ENCODE data around the gene DLGAP4.

Gene DLGAP4

DNA sequence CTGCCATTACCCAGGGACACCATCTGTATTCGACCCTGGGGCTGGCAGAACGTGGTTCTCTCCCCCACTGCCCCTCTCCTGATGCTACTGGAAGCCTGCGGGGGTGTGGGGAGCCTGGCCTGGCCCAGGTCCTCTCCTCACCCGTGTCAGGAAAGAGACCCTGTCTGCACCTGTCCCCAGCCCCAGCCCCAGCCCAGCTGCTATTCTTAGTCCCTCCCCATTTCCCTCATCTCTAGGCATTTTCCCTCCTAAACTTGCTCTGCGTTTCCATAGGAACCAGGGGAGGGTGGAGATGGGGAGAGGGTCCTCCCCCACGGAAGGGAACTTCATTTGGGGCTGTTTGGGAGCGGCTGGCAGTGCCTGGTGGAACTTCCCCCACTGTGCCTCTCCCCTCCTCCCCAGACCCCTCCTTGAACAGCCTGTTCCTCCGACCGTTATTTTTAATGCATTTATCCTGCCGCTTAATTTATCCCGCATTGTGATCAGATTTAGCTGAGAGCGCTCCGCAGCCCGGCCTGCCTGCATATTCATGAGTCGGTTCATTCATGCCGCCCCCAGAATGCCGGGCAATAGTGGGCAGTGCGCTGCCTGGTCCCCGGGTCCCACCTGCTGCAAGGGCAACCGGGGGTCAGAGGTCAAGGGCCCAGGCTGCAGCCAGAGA is 31.8 kb upstream of the DLGAP4 start:
- DNase-seq: no peak

DNA sequence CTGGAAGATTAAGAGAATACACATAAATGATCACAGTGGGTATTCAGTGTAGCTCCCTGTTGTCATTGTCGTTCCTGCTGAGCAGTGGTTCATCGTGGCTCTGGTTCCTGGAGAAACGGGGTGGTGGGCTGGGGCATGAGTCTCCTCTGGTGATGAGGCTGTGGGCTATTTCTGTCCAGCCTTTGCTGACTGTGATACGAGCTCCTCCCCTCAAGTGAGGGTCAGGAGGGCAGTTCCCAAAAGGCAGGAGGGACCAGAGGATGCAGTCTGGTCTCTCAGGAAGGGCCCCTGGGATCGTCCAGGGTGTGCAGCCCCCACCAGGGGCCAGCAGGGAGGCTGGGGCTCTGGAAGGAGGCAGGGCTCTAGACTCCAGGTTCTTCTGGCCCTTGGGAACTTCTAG is 31.1 kb upstream of the DLGAP4 start:
- no peak for DNase-seq

DNA sequence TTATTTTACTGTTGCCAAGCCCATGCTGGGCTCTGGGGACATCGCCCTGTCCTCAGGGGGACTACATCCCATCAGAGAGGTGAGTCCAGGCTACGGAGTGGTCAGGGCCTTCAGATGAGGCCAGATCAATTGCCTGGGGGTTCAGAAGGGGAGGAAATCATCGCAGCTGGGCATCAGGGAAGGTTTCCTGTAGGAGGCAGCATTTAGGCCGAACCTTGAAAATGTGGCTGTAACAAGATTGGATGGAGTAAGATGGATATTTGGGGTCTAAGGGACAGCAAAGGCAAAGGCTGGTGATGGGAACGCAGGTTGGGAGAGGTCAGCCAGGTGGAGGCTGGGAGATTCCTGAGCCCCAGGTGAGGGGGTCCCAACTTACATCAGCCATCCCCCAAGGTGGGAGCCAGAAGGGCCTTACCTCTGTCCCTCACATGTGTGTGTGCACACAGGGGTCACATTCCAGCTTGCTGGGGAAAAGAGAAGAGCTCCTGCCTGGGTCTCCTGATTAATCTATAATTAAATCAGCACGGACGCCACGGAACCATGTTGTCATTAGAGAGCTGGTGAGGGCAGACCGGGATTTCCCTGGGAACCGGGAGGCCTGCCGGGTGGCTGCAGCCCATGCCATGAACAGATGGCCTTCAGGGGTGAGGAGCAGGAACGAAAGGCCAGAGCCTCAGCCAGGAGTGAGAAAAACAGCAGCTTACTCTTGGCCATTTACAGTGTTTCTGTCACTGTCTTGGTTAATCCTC is 30.5 kb upstream of the DLGAP4 start:
- DNase-seq: no peak

DNA sequence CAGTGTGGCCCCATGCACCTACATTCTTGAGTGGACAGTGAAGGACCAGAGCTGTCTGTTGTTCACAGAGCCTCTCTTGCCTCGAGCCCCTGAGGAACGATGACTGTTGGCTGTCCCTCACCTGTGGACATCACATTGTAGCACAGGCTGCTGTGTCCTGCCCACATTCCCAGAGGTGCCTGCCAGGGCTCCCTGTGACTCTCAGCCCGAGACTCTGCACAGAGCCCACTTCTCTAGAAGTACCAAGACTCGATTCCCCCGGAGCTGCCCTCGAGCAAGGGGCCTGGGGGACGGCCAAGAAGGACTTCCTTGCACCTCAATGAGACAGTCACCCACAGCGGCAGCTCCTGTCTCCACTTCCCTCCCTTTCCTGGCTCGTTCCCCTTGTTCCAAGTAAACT is 28.6 kb upstream of the DLGAP4 start:
- no peak for DNase-seq

DNA sequence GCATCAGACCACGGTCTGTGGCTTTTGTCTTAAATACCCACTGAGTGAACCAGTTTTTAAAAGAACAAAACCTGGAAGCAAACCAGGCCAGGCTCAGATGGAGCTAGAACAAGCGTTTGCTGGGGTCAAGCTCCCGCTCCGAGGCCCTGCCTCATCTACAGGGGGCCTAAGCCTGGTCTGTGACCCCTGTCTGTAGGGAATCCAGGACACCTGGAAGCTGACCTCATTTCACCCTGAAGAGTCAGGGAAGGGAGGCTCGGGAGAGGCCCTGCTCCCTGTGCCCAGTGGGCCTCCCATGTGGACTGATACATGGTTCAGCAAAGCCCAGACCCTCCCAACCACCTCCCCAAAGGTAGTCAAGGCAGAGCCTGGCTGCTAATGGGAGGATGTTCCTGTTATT is 26.8 kb upstream of the DLGAP4 start:
- no peak for DNase-seq

DNA sequence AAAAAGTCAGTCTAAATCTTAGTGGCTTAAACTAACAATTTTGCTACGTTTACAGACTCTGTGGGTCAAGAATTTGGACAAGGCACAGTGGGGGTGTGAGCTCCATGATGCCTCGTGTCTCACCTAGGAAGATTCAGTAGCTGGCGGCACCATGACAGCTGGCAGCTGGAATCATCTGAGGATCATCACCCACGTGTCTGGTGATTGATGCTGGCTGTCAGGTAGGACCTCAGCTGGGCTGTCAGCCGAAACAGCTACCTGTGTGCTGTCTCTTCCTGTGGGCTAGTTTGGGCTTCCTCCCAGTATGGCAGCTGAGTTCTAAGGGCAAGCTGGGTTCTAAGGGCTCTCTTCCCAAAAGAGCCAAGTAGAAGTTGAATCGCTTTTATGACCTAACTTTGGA is 26.4 kb upstream of the DLGAP4 start:
- DNase-seq: no peak

DNA sequence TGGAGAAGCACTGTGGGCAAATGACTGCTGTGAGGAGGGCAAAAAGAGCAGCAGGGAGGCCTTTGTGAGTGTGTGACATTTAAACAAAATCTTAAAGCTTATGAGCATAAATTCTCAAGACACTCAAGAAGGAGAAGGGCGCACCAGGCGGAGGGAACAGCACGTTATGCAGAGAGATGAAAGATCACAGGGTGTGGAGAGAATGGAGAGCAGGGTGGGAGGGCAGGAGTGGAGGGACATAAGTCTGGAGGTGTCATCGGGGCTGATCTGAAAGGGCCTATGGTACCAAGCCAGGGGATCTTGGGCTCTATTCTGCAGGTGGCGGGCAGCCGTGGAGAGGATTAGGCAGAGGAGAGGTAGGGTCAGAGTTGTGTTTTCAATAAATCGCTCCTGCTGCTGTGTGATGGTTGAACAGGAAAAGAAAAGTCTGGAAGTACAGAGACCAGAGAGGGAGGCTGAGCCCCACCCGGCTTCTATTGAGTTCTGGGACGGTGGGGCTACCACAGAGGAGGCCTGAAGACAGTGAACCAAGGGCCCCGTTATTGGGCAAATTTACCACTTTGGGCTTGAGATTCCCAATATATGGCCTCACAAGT is 24.3 kb upstream of the DLGAP4 start:
- no peak for DNase-seq

DNA sequence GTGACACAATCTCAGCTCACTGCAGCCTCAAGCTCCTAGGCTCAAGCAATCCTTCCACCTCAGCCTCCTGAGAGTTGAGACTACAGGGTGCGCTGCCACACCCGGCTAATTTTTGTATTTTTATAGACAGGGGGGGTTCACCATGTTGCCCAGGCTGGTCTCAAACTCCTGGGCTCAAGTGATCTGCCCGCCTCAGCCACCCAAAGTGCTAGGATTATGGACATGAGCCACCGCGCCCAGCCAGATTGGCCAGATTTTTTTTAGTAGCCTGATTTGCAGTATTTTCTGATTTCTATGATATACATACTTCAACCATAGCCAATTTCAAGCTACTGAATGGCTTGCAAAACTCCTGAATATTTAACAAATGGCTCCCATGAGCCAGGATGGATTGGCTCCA is 21.4 kb upstream of the DLGAP4 start:
- DNase-seq: no peak

DNA sequence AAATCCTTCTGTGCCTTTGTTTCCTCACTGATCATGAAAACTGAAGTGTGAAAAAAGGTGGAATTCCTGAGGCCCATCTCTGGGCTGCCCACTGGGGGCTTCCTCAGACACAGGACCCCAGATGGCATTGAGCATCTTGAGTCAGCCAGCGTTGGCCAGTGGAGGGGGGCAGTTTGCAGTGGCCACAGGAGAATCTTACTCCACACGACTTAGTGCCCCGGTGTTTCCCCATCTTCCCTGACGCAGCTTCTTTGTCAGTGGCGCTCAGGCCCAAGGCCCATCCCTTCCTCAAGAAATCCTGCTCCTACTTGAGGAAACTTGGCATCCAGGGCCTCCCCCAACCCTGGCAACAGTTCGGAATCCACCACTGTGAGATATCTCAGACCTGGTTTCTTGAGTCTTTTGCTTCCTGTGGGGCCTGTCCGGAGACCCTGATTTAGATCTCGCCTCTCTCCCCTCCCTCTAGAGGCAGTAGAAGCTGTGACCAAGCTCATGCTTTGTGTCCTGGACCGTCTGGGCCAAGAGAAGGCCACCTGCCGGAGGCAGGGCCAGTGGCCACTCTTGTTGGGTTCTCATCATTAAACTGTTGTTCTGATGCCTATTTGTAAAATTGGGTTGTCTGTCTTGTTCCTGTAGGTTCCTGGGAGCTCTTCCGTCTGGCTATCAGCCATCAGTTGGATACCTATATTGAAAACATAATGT is 20.2 kb upstream of the DLGAP4 start:
- no peak for DNase-seq

DNA sequence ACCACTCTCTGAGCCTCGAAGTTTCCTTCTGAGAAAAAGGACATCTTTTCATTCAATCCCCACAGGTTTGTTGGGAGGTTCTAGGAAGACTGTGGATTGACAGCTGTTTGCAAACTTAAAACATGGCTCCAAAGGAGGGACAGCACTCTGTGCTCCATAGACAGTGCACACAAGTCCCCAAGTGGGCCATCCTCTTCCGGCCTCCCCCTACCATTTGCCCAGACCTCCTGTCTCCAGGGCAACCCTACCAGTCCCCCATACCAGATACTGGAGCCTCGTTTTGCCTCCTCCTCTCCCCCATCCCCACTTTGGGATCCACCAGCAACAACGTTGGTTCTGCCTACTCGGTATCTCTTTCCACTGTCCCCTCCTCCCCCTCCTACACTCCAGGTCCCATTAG is 8.5 kb upstream of the DLGAP4 start:
- DNase-seq: no peak

DNA sequence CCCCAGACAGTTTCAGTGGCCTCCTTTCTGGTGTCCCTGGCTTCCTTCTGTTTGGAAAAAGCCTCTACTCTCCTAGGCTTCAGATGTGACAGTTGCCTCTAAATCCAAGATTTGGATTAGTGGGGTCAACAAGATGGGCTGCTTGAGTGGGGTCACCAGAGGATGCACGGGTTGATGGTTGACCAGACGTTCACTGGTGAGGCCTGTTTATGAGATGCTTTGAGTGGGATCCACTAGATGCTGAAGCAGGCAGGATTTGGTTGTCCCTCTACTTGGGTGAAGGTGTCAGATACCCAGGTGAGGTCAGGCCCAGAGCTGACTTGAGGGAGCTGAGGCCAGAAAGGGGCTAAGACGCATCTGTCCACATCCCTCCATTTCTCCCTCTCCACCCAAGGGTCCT is 8.1 kb upstream of the DLGAP4 start:
- no peak for DNase-seq

DNA sequence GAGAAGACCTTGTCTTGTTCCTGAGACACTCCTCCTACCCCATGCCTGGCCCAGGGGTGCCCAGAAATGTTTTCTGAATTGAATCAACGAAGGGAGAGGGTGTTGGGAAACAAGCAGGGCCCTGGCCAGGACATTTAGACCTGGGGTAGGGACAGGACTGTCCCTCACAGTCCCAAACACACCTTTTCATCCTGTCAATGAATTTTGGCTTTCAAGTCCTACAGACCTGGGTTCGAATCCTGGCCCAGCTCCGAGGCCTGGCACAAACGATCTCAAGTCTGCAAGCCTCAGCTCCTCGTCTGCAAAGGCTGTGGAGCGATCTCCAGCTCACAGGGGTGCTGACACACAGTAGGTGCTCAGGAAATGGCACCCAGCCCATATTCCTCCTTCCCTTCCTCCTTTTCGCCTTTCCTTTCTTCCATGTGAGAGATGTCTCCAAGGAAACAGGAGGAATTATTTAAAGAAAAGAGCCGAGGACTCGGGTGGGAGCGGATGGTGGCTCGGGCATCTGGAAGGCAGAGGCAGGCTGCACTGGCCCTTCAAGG is 7.3 kb upstream of the DLGAP4 start:
- DNase-seq: no peak

DNA sequence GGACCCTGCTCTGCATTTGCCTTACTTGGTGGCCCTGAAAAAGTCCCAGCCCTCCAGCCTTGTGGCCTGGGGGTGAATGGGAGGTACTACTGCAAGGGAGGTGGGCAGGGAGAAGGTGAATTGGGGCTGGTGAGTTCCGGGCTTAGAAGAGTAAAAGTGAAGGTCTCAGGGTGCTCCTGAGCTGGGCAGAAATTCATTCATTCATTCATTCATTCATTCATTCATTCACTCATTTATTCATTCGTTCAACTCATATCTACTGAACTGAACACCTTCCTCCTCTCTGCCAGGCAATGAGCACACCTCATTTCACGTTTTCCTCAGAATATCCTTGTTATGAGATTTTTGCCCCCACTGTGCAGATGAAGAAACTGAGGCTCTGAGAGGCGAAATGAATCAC is 6.7 kb upstream of the DLGAP4 start:
- no peak for DNase-seq

DNA sequence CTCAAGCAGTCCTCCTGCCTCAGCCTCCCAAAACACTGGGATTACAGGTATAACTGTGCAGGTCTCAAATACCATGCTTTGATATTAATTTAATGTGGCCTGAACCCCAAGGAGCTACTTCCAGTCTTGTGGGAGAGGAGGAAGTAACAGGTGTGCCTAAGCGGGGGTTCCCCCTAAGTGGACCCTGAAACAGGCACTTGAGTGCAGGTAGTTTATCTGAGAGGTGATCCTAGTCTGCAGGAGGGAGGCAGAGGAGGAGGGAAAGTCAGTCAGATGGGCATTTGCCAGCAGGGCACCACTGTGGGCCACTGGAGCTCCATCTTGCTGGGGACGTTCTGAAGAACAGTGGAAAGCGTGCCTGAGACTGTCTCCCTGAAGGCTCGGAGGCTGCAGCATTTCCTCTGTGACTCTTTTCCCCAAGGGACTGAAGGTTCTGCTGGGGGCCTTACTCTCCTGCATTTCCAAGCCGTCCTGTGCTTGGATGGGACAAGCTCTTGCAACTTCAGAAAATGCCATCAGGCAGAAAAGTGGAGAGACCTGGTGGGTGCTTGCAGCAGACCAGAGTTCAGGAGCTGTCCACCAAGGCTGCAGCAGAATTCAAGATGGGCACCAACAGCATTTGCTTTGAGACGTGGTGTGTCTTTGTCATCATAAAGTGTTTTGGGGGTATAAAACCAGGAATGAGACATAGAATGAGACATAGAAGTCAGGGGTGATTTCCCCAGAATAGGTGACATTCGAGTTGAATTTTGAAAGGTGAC is 4.6 kb upstream of the DLGAP4 start:
- DNase-seq: no peak

DNA sequence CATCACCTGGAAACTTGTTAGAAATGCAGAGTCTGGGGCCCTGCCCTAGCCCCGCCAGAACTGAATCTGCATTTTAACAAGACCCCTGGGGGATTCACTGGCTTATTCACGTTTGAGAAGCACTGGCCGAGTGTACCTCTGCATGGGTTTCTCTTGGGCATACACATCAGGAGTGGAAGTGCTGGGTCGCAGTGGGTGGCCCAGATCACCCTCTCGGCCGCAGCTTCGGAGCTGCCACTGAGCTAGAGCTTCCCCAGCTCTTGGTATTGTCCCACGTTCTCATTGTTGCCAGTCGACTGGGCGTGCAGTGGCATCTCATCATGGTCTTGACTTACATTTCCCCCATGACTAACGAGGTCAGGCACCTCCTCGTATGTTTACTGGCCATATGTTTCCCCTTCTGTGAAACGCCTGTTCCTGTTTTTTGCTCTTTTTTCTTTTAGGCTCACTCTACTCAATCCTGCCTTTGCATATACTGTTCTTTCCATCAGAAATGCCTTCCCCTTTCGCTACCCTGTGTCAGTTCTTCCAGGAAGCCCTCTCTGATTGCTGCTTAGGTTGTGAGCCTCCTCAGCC is 3.0 kb upstream of the DLGAP4 start:
- no peak for DNase-seq

DNA sequence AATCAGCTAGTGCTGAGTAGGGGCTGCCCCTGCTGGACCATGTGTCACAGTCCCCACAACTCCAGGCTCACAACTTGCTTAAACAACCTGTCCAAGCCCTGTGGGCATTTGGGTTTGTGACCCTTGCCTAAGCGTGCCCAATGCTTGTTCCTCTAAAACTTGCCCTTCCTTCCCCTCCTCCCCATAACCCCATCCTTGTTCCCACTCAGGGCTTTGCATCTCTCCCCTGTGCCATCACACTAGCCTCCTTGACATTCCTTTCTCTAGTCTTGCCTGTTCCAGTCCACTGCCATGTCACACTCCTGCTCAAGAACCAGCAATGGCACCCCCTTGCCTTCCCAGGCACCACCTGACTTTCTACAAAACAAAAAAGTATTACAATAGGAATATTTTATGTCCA is 2.3 kb upstream of the DLGAP4 start:
- DNase-seq: no peak

DNA sequence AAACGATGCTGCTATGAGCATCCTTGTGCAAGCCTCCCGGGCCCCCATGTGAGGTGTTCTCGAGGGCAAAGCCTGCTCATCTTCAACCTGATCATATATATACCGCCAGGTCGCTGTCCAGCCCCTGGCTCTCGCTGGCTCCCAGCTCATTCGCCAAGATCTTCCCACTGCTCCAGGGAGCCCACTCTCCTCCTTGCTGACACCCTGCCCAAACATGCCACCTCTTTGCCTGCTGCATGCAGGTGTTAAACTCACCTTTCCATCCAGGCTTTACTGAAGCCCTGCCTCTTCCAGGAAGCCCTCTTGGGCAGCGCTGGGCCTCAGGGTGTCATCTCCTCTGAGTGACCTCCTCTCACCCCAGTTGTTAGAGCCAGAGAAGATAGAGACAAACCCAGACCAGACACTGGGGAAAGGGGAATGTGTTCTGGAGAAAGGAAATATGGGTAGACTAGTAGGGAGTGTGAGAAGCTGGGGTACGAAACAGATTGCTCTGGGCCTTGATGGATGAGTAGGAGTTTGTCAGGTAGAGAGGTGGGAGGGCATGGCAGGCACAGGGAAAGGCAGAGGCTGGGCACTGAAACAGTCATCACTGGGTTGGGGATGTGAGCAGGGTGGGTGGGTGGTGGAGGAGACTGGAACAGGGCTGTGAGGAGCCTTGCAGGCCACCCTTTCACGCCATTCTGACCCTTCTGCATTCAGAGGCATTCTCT is 1.2 kb upstream of the DLGAP4 start:
- DNase-seq: no peak

DNA sequence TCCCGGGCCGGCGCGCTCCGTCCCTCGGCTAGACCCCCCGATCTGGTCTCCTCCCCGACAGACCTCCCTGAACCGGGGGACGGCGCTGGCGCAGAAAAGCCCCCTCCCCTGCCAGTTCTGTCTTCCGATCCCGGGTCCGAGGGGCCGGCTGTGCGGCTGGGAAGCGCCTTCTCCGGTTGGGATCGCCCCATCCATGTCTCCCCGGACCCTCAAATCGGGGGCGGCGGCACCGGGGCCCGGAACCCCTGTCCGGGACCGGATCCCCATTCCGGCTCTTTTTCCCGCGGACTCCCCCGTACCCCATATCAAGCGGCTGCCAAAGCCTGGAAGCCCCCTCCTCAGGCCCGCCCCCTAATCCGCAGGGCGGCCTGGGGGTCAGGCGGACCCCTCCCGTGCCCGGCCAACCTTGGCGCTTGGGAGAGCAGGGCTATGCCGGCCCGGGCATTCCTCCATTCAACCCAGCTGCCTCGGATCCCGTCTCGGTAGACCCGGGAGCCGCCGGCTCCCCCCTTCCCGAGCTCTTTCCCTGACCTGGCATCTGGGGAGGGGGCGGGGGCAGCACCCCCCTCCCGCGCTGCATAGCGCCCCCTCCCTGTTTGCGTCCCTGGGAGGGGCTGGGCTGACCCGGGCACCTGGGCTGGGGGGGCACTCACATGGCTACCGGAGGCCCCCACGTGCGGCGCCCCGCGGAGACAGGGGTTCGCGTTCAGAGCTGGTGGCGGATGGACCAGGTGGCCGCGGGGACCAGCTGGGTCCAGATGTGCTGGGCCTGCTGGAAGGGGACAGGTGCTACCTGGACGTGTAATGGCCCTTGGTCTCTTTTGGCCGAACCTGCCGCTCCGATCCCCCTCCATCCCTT is 643 bp downstream of the DLGAP4 start:
- DNase-seq: no peak

DNA sequence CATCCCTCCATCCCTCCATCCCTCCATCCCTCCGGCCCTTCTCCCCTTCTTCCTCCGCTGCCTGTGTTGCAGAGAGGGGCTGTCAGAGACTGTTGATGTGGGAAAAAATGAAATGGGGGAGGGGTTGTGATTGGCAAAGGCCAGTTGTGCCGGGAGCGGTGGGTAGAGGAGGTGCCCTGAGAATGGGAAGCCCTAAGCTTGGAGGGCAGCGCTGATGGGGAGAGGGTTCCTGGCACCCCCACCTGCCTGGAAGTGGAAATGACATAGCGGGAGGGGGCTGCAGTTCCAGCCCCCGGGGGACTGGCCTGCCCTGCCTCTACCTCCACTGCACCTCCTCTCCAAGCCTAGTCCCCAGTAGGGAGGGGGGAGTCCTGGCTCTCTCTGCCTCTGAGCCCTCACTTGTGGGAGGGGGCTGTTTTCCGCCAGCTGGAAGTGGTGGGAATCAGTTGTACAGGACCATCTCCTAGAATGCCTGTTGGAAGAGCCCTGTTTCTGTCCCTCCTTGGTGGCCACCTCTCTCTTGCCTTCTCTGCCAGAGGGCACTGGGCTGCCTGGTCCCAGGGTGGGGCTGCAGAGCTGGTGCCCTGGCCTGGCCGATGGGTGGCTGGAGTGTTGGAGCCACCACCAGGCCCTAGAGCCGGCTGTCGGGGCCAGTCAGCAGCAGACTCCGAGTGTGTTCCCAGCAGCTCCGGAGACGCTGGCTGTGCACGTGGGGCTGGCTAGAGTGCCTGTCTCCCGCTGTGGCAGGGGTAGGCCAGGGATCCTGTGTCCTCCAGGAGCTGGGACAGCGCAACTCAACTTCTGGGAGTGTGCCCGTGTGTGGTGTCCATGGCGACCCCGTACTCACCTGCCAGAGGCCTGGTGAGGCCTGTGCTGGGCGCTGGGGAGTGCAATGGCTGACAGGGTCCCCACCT is 1.5 kb downstream of the DLGAP4 start:
- DNase-seq: no peak

DNA sequence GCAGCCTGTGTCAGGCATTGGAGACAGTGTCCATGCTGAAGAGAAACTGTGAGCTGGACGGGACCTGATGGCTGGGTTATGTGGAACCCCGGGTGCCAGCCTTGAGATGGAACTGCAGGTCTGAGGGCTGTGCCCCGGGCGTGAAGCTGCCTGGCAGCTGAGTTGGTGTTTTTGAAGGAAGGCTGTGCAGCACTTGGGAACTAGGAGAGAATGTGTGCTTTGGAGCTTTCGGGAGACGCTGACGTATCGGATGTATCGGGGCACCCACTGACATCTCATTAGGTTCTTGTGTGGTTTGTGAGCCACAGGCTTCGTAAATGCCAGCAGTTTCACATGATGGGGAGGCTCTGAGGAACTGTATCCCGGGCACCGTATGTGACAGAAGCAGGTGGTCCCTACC is 2.2 kb downstream of the DLGAP4 start:
- DNase-seq: no peak

Data from SW 1271 (cell line).